Fibroblast of mammary gland (primary cell): ENCODE measurements around the gene TBX6.

Experiments
- DNase-seq: peaks from one replicate; pipeline ENCODE4 v3.0.0-alpha.2; 2010; ENCODE audit warnings: low read depth
- H3K4me3 ChIP-seq: 2 replicates; pipeline ENCODE4 v1.5.1; 2011; ENCODE audit warnings: low read depth, mild to moderate bottlenecking, low read length, moderate library complexity; ENCODE audit not compliant: control insufficient read depth
- CTCF ChIP-seq: conservative IDR thresholded peaks from 2 replicates; pipeline ENCODE4 v1.5.1; 2011; ENCODE audit warnings: low read depth, low read length, inconsistent platforms; ENCODE audit not compliant: control insufficient read depth, insufficient read depth

Gene TBX6

GRCh38 chr16:30092373-30093010 lies 768 bp upstream of the TBX6 start:
- peak; percentile 81 for DNase-seq
- peak overlapping the region; percentile 56 for H3K4me3 ChIP-seq
- TF ChIP-seq CTCF: peak; percentile 65

- DNase-seq: no peak
- TF ChIP-seq CTCF: no peak
- no peak overlapping the region for H3K4me3 ChIP-seq
Observed at GRCh38 chr16:30090610-30091331, 953 bp downstream of the TBX6 start.

GRCh38 chr16:30088832-30089624 lies 2.7 kb downstream of the TBX6 start:
- H3K4me3 ChIP-seq: no peak overlapping the region
- no peak for DNase-seq
- TF ChIP-seq CTCF: no peak

GRCh38 chr16:30088237-30088831 lies 3.4 kb downstream of the TBX6 start:
- no peak overlapping the region for H3K4me3 ChIP-seq
- DNase-seq: no peak
- no peak for TF ChIP-seq CTCF

GRCh38 chr16:30087181-30087898 lies 4.4 kb downstream of the TBX6 start:
- no peak for TF ChIP-seq CTCF
- no peak overlapping the region for H3K4me3 ChIP-seq
- no peak for DNase-seq

GRCh38 chr16:30086291-30087140 lies 5.2 kb downstream of the TBX6 start:
- DNase-seq: no peak
- no peak for TF ChIP-seq CTCF

More at GRCh38 chr16:30086291-30087140, 5.2 kb downstream of the TBX6 start:
- H3K4me3 ChIP-seq: no peak overlapping the region
